Measurements from ENCODE around the gene ADISSP. TPM values are rescaled to one million over a fixed set of nuclear protein-coding genes. Genes with fewer than 3 reads are reported as not detected.
"Not testable (repeated sequence)": the region's sequence is repeated elsewhere in the genome, so short reads cannot be mapped to it uniquely, and the experiment has no call there.

The ADISSP gene
- polyA plus RNA-seq, 3 donors: 59.6 to 78.5 (median 68.5) TPM

DNA sequence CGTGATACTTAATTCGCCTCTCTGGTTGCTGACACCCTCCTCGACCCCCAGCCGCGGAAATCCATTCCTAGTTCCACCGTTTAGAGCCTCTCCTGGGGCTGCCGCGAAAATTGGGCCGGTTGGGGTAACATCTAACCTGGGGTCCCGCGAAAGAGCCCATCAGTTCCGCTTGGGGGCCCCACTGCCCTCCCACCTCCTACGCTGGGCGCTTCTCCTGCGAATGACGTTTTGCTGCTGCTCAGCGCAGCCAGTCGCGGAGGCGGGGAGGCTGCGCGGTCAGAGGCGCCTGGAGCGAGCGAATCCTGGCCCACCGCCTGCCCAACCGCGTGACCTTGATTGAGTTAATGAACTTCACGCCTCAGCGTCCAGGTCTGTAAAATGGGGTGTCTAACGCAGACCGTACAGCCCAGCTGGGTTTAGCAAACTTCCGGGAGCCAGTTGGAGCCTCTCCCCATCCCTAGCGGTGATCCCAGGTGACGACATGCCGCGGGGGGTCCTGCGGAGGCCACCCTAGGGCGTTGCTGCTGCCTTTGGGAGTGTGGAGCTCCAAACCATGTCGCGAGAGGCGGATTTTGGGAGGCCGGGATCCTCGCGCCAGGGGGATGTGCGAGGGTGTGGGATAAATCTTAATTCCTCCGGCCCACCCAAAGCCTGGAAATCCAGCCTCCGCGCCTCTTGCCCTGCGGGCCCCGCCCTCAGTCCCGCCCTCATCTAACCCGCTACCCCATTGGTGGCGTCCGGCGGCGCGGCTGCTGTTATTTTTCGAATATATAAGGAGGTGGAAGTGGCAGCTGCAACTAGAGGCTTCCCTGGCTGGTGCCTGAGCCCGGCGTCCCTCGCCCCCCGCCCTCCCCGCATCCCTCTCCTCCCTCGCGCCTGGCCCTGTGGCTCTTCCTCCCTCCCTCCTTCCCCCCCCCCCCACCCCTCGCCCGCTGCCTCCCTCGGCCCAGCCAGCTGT lies 28.2 kb upstream of the ADISSP start, which contains the start of gene CDC25B:
TSS of gene CDC25B (plus strand) at position 800 of the 958 bp plus-strand sequence. CDS start 222 bp downstream, outside the sequence.
- Mint-ChIP-seq H3K4me1 (peaks cover 36% of the 10 kb centered on the region), H3K36me3 (peaks cover 10 to 15% of the 10 kb centered on the region in 2 donors), H3K27me3 (ENCODE audit: low read depth in 3 of 3) (peaks cover 0 to 5% (median 0%) of the 10 kb centered on the region in 3 donors), H3K27ac (peak within 1 kb of the TSS; percentile 84 to 97 (median 94)), H3K9me3 (no peaks in the 10 kb centered on the region), H3K4me3 (peak within 1 kb of the TSS; percentile 81 to 89)
- Histone ChIP-seq H2AFZ (ENCODE audit: insufficient read depth, low read depth, low read length, poor library complexity, severe bottlenecking) (peak within 1 kb of the TSS; percentile 93), H3K9me3 (replicated peaks in 1 of 2; ENCODE audit: control insufficient read depth in 1 of 2, insufficient read depth in 1 of 2, low read length in 2 of 2) (no peaks in the 10 kb centered on the region), H4K20me1 (ENCODE audit: insufficient read depth, low read length) (peaks cover 5% of the 10 kb centered on the region), H3K4me3 (replicated peaks in 1 of 3; ENCODE audit: low read depth in 2 of 3, low read length in 3 of 3) (peak within 1 kb of the TSS; percentile 48 to 85 (median 76)), H3K27ac (ENCODE audit: low read depth in 1 of 2, low read length in 2 of 2) (peak within 1 kb of the TSS; percentile 69 to 95), H3K79me2 (ENCODE audit: insufficient read depth, low read length) (peaks cover 34% of the 10 kb centered on the region), H3K4me2 (replicated peaks; ENCODE audit: extremely low read depth, low read length, poor library complexity, severe bottlenecking) (peak within 1 kb of the TSS; percentile 90), H3K27me3 (ENCODE audit: control insufficient read depth in 2 of 2, insufficient read depth in 2 of 2, low read length in 2 of 2) (no peaks in the 10 kb centered on the region), H3K9ac (ENCODE audit: insufficient read depth, low read length, poor library complexity, severe bottlenecking) (peak within 1 kb of the TSS; percentile 76), H3K36me3 (replicated peaks in 1 of 2; ENCODE audit: control insufficient read depth in 1 of 2, insufficient read depth in 2 of 2, low read length in 2 of 2) (peaks cover 4 to 24% of the 10 kb centered on the region in 2 donors), H3K4me1 (ENCODE audit: control insufficient read depth in 1 of 2, insufficient read depth in 2 of 2, low read length in 2 of 2) (peaks cover 24 to 41% of the 10 kb centered on the region in 2 donors)
- peak; percentile 72 to 77 (median 74) for DNase-seq
- TF ChIP-seq, protein P1, sequence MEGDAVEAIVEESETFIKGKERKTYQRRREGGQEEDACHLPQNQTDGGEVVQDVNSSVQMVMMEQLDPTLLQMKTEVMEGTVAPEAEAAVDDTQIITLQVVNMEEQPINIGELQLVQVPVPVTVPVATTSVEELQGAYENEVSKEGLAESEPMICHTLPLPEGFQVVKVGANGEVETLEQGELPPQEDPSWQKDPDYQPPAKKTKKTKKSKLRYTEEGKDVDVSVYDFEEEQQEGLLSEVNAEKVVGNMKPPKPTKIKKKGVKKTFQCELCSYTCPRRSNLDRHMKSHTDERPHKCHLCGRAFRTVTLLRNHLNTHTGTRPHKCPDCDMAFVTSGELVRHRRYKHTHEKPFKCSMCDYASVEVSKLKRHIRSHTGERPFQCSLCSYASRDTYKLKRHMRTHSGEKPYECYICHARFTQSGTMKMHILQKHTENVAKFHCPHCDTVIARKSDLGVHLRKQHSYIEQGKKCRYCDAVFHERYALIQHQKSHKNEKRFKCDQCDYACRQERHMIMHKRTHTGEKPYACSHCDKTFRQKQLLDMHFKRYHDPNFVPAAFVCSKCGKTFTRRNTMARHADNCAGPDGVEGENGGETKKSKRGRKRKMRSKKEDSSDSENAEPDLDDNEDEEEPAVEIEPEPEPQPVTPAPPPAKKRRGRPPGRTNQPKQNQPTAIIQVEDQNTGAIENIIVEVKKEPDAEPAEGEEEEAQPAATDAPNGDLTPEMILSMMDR (IDR thresholded peaks at IDR 0.05): peak; percentile 11
- under 1% methylated on average over 41 of the region's 69 CpGs for WGBS (ENCODE audit: insufficient coverage)
- intact Hi-C loops (cut with micrococcal nuclease): no loop called here

DNA sequence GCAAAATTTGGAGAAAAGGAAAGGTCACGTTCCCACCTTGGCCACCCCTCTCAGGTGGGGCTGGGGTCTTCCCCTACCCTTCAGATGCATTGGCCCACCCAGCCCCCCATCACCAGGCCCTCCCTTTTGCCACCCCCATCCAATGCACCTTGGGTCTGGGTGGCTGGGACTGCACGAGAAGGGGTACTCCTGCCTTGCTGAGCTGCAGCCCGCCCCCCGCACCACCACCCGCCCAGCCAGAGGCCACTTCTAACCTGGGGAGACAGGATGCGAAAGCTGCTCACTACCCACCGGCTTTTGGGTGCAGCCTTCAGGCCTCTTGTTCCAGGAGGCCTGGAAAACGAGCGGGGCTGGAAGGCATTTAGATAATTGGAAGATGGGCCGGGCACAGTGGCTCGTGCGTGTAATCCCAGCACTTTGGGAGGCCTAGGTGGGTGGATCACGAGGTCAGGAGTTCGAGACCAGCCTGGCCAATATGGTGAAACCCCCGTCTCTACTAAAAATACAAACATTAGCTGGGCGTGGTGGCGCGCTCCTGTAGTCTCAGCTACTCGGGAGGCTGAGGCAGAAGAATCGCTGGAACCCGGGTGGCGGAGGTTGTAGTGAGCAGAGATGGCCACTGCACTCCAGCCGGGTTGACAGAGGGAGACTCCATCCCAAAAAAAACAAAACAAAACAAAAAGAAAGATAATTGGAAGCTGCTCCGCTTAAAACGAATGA lies 27.3 kb upstream of the ADISSP start:
- H3K4me3 ChIP-seq (replicated peaks in 1 of 3; ENCODE audit: low read depth in 2 of 3, low read length in 3 of 3): peak overlapping the region in 2 of 3 experiments; percentile 76 to 85
- peak overlapping the region in 1 of 2 donors; percentile 95 for H3K27ac ChIP-seq (ENCODE audit: low read depth in 1 of 2, low read length in 2 of 2)
- TF ChIP-seq, protein P1 (IDR thresholded peaks at IDR 0.05): no peak
- peak overlapping the region; percentile 93 for H2AFZ ChIP-seq (ENCODE audit: insufficient read depth, low read depth, low read length, poor library complexity, severe bottlenecking)
- peak overlapping the region; percentile 81 to 89 for H3K4me3 Mint-ChIP-seq
- H3K27ac Mint-ChIP-seq: peak overlapping the region in 6 of 7 donors; percentile 73 to 97 (median 92)
- H3K9me3 ChIP-seq (replicated peaks in 1 of 2; ENCODE audit: control insufficient read depth in 1 of 2, insufficient read depth in 1 of 2, low read length in 2 of 2): no peaks in the 10 kb centered on the region
- peaks cover 0 to 15% of the 10 kb centered on the region in 2 donors for H3K36me3 ChIP-seq (replicated peaks in 1 of 2; ENCODE audit: control insufficient read depth in 1 of 2, insufficient read depth in 2 of 2, low read length in 2 of 2)
- peaks cover 0 to 5% (median 0%) of the 10 kb centered on the region in 3 donors for H3K27me3 Mint-ChIP-seq (ENCODE audit: low read depth in 3 of 3)
- H3K36me3 Mint-ChIP-seq: peaks cover 3 to 10% of the 10 kb centered on the region in 2 donors
- intact Hi-C loops (cut with micrococcal nuclease): no loop called here
- DNase-seq: no peak
- WGBS (ENCODE audit: insufficient coverage): 97% methylated on average over 13 of the region's 25 CpGs
- H3K4me1 ChIP-seq (ENCODE audit: control insufficient read depth in 1 of 2, insufficient read depth in 2 of 2, low read length in 2 of 2): peaks cover 24 to 41% of the 10 kb centered on the region in 2 donors
- H3K79me2 ChIP-seq (ENCODE audit: insufficient read depth, low read length): peaks cover 28% of the 10 kb centered on the region
- peaks cover 5% of the 10 kb centered on the region for H4K20me1 ChIP-seq (ENCODE audit: insufficient read depth, low read length)
- H3K9me3 Mint-ChIP-seq: no peaks in the 10 kb centered on the region
- peaks cover 36% of the 10 kb centered on the region for H3K4me1 Mint-ChIP-seq
- peak overlapping the region; percentile 76 for H3K9ac ChIP-seq (ENCODE audit: insufficient read depth, low read length, poor library complexity, severe bottlenecking)
- H3K27me3 ChIP-seq (ENCODE audit: control insufficient read depth in 2 of 2, insufficient read depth in 2 of 2, low read length in 2 of 2): no peaks in the 10 kb centered on the region
- peak overlapping the region; percentile 90 for H3K4me2 ChIP-seq (replicated peaks; ENCODE audit: extremely low read depth, low read length, poor library complexity, severe bottlenecking)

DNA sequence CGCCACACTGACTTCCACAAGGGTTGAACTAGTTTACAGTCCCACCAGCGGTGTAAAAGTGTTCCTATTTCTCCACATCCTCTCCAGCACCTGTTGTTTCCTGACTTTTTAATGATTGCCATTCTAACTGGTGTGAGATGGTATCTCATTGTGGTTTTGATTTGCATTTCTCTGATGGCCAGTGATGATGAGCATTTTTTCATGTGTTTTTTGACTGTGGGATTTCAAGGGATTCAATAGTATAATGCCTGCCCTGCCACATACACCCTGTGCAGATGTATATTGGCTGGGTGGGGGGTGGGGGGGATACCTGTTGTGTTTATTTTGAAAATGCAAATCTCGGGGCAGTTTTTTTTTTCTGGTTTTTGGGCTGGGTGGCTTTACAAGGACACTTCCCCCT lies 26.6 kb upstream of the ADISSP start:
- H3K9ac ChIP-seq (ENCODE audit: insufficient read depth, low read length, poor library complexity, severe bottlenecking); H2AFZ ChIP-seq (ENCODE audit: insufficient read depth, low read depth, low read length, poor library complexity, severe bottlenecking); H3K4me2 ChIP-seq (replicated peaks; ENCODE audit: extremely low read depth, low read length, poor library complexity, severe bottlenecking); H4K20me1 ChIP-seq (ENCODE audit: insufficient read depth, low read length); H3K9me3 Mint-ChIP-seq; H3K9me3 ChIP-seq (replicated peaks in 1 of 2; ENCODE audit: control insufficient read depth in 1 of 2, insufficient read depth in 1 of 2, low read length in 2 of 2); H3K27ac Mint-ChIP-seq; H3K4me3 ChIP-seq (replicated peaks in 1 of 3; ENCODE audit: low read depth in 2 of 3, low read length in 3 of 3); intact Hi-C loops (cut with micrococcal nuclease); DNase-seq; H3K27me3 ChIP-seq (ENCODE audit: control insufficient read depth in 2 of 2, insufficient read depth in 2 of 2, low read length in 2 of 2); H3K27me3 Mint-ChIP-seq (ENCODE audit: low read depth in 3 of 3); H3K4me3 Mint-ChIP-seq; H3K27ac ChIP-seq (ENCODE audit: low read depth in 1 of 2, low read length in 2 of 2): not testable (repeated sequence)
- Mint-ChIP-seq H3K36me3 (peaks cover 3 to 10% of the 10 kb centered on the region in 2 donors), H3K4me1 (peaks cover 36% of the 10 kb centered on the region)
- Histone ChIP-seq H3K79me2 (ENCODE audit: insufficient read depth, low read length) (peaks cover 28% of the 10 kb centered on the region), H3K36me3 (replicated peaks in 1 of 2; ENCODE audit: control insufficient read depth in 1 of 2, insufficient read depth in 2 of 2, low read length in 2 of 2) (peaks cover 0 to 12% of the 10 kb centered on the region in 2 donors), H3K4me1 (ENCODE audit: control insufficient read depth in 1 of 2, insufficient read depth in 2 of 2, low read length in 2 of 2) (peaks cover 24 to 39% of the 10 kb centered on the region in 2 donors)
- no CpG with 5 or more reads among the region's 3 CpGs for WGBS (ENCODE audit: insufficient coverage)

All from CD14-positive monocyte (primary cell).